GM23248 (cell line): ENCODE results near the gene RAD51C. TPM values are rescaled to one million over a fixed set of nuclear protein-coding genes. Genes with fewer than 3 reads are reported as not detected.
A peak's percentile ranks its signal among the peaks of the same experiment; 100 is the strongest.

Source experiments
- DNase-seq: peaks from one replicate; pipeline ENCODE4 v3.0.0-alpha.2; 2015
- H2AFZ ChIP-seq: fragments of 200-600 bp; sonication (generic); 2 replicates; pipeline ENCODE4 v1.6.1; 2016; ENCODE audit warnings: antibody characterized with exemption
- H3F3A ChIP-seq: fragments of 200-600 bp; sonication (generic); 2 replicates; pipeline ENCODE4 v1.6.1; 2016; ENCODE audit warnings: mild to moderate bottlenecking, antibody characterized with exemption, mixed run types; ENCODE audit not compliant: insufficient read depth
- H3K27ac ChIP-seq: fragments of 200-600 bp; sonication (generic); 2 replicates; pipeline ENCODE4 v1.5.1; 2016; ENCODE audit warnings: mild to moderate bottlenecking
- H3K27me3 ChIP-seq: fragments of 200-600 bp; sonication (generic); replicated peaks from 2 replicates; pipeline ENCODE4 v1.6.1; 2016; ENCODE audit warnings: mild to moderate bottlenecking; ENCODE audit not compliant: insufficient read depth
- H3K36me3 ChIP-seq: fragments of 200-600 bp; sonication (generic); 2 replicates; pipeline ENCODE4 v1.6.1; 2016; ENCODE audit warnings: low read depth, mild to moderate bottlenecking
- H3K4me1 ChIP-seq: fragments of 200-600 bp; sonication (generic); 2 replicates; pipeline ENCODE4 v1.6.1; 2016; ENCODE audit warnings: mild to moderate bottlenecking; ENCODE audit not compliant: insufficient read depth
- H3K4me2 ChIP-seq: fragments of 200-600 bp; sonication (generic); one replicate; pipeline ENCODE4 v1.6.1; 2016; ENCODE audit warnings: mild to moderate bottlenecking; ENCODE audit not compliant: unreplicated experiment
- H3K4me3 ChIP-seq: fragments of 200-600 bp; sonication (generic); 2 replicates; pipeline ENCODE4 v1.5.1; 2016; ENCODE audit warnings: mild to moderate bottlenecking
- H3K79me2 ChIP-seq: fragments of 200-600 bp; sonication (generic); 2 replicates; pipeline ENCODE4 v1.6.1; 2016; ENCODE audit warnings: mild to moderate bottlenecking; ENCODE audit not compliant: insufficient read depth
- H3K9ac ChIP-seq: fragments of 200-600 bp; sonication (generic); 2 replicates; pipeline ENCODE4 v1.6.1; 2016; ENCODE audit warnings: mild to moderate bottlenecking
- H3K9me2 ChIP-seq: fragments of 200-600 bp; sonication (generic); 2 replicates; pipeline ENCODE4 v1.6.1; 2016; ENCODE audit warnings: mixed run types, mild to moderate bottlenecking, moderate library complexity; ENCODE audit not compliant: insufficient read depth
- H3K9me3 ChIP-seq: fragments of 200-600 bp; sonication (generic); one replicate; pipeline ENCODE4 v1.6.1; 2017; ENCODE audit warnings: low read depth
- H4K20me1 ChIP-seq: fragments of 200-600 bp; sonication (generic); 2 replicates; pipeline ENCODE4 v1.6.0; 2016; ENCODE audit not compliant: insufficient read depth
- EZH2 ChIP-seq: fragments of 200-600 bp; sonication (generic); IDR thresholded peaks from 2 replicates; pipeline ENCODE4 v1.6.1; 2018; ENCODE audit warnings: antibody characterized with exemption, mild to moderate bottlenecking; ENCODE audit not compliant: insufficient read depth, poor library complexity, severe bottlenecking
- EZH2phosphoT487 ChIP-seq: fragments of 200-600 bp; sonication (generic); IDR thresholded peaks from 2 replicates; pipeline ENCODE4 v1.6.1; 2018; ENCODE audit warnings: antibody characterized with exemption, moderate library complexity, mild to moderate bottlenecking, low read depth; ENCODE audit not compliant: insufficient read depth
- WGBS, 2 experiments: methylation state at CpG; one replicate each; pipeline ENCODE4 v1.1.6; 2015 to 2017; ENCODE audit warnings: low lambda C conversion rate in 2 of 2, low coverage in 1 of 2; ENCODE audit errors: missing lambda C conversion rate in 2 of 2; 5-methylcytosine and 5-hydroxymethylcytosine counted together
- in situ Hi-C: fragments of 300-500 bp; cut with MboI; formaldehyde crosslinking; loops from 2 replicates; pipeline ENCODE4 v1.15.0; 2020
- polyA plus RNA-seq: library from polyadenylated mRNA; unstranded; fragments of >200 nt; fragmentation: Nextera tagmentation; extraction: Ambion mirVana; gene quantifications from 2 replicates; pipeline ENCODE4 v1.2.1, GENCODE V29; 2016
- total RNA-seq: library from RNA; depleted of rRNA; stranded (reverse); fragments of >200 nt; shearing (Covaris generic); gene quantifications from 2 replicates; pipeline ENCODE4 v1.2.3, GENCODE V29; 2014

Gene RAD51C
- total and polyA plus RNA-seq, 2 experiments from 2014 or later = 17.2 to 40.2 TPM

DNA sequence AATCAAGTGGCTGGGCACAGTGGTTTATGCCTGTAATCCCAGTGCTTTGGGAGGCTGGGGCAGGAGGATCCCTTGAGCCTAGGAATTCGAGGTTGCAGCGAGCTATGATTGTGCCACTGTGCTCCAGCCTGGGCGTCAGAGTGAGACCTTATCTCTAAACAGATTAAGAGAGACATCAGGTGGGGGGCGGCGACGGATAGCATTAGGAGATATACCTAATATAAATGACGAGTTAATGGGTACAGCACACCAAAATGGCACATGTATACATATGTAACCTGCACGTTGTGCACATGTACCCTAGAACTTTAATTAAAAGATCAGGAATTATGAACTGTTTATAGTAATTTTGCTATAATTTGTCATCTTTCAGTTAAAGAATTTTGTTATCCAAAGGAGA, 10.3 kb downstream of the RAD51C start:
- no peak overlapping the region for H3K4me2 ChIP-seq
- no peaks in the 10 kb centered on the region for H3K9me3 ChIP-seq

DNA sequence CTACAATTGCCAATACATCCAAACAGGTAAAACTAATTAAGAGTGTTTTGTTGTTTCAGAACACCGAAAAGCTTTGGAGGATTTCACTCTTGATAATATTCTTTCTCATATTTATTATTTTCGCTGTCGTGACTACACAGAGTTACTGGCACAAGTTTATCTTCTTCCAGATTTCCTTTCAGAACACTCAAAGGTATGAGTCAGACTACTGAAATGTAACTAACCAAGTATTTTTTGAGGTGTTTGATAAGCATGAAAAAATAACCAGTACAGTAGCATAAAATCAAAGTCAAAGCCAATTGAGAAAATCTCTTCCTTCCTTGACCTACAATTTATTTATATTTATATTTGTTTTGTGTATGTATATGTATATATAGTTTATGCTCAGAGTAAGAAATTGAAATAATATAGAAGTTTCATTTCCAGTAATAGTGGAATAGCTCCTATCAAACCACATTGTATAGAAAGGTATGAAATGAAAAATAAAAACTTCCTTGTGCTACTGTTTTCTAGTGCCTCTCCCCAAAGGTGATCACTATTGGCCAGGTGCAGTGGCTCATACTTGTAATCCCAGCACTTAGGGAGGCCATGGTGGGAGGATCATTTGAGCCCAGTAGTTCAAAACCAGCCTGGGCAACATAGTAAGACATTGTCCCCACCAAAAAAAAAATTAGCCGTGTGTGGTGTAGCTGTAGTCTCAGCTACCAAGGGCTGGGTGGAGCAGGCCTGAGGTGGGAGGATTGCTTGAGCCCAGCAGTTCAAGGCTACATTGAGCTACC, 10.9 kb downstream of the RAD51C start:
- 81 to 84% methylated on average over 4 of the region's 4 CpGs for WGBS, 2 experiments
- H2AFZ ChIP-seq = no peak overlapping the region
- no peaks in the 10 kb centered on the region for H3K79me2 ChIP-seq
- no peak overlapping the region for H3K27ac ChIP-seq
- no peak overlapping the region for H3K9ac ChIP-seq
- H3K4me1 ChIP-seq = 0 out of 2 replicates have a peak, but pooled peaks cover 3% of the 10 kb centered on the region
- H3K9me3 ChIP-seq = no peaks in the 10 kb centered on the region
- H3K36me3 ChIP-seq = no peaks in the 10 kb centered on the region
- TF ChIP-seq EZH2phosphoT487 (no peak), EZH2 (no peak)
- no peaks in the 10 kb centered on the region for H3K9me2 ChIP-seq
- H3K4me2 ChIP-seq = peak overlapping the region; percentile 9
- no peaks in the 10 kb centered on the region for H3K27me3 ChIP-seq
- in situ Hi-C loops = loop anchor here (10.0 kb wide), 1 partner anchor 291 kb away; no protein-coding TSS in a partner anchor
- H4K20me1 ChIP-seq = no peaks in the 10 kb centered on the region
- no peak overlapping the region for H3K4me3 ChIP-seq
- H3F3A ChIP-seq = no peaks in the 10 kb centered on the region
- peak; percentile 59 for DNase-seq

More for the DNA sequence above, 10.3 kb downstream of the RAD51C start:
- no peaks in the 10 kb centered on the region for H4K20me1 ChIP-seq
- no peaks in the 10 kb centered on the region for H3F3A ChIP-seq
- WGBS, 2 experiments = 88 to 92% methylated on average over 8 of the region's 8 CpGs
- 0 out of 2 replicates have a peak, but pooled peaks cover 3% of the 10 kb centered on the region for H3K4me1 ChIP-seq
- no peaks in the 10 kb centered on the region for H3K27me3 ChIP-seq
- no peaks in the 10 kb centered on the region for H3K79me2 ChIP-seq
- H3K9me2 ChIP-seq = no peaks in the 10 kb centered on the region
- DNase-seq = no peak
- H2AFZ ChIP-seq = no peak overlapping the region
- no peak overlapping the region for H3K4me3 ChIP-seq
- in situ Hi-C loops = loop anchor here (10.0 kb wide), 1 partner anchor 292 kb away; no protein-coding TSS in a partner anchor
- H3K9ac ChIP-seq = no peak overlapping the region
- no peak for TF ChIP-seq EZH2
- TF ChIP-seq EZH2phosphoT487 = no peak
- H3K27ac ChIP-seq = no peak overlapping the region
- no peaks in the 10 kb centered on the region for H3K36me3 ChIP-seq

DNA sequence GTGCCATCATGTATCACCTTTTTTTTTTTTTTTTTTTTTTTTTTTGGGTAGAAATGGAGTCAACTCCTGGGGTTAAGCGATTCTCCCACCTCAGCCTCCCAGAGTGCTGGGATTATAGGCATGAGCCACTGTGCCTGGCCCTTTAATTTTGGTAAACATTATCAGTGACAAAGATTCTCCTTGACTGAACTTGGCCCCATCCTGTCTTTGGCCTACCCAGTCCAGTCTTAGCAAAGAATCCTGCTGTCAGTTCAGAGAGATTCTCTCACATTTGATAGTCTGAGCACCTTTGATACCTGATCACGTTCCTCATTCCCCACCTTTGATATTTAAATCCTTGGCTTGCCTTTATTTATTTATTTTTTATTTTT, 11.5 kb downstream of the RAD51C start:
- Histone ChIP-seq H4K20me1 (no peaks in the 10 kb centered on the region), H3K9ac (no peak overlapping the region), H3F3A (no peaks in the 10 kb centered on the region), H3K4me2 (no peak overlapping the region), H3K4me1 (0 out of 2 replicates have a peak, but pooled peaks cover 3% of the 10 kb centered on the region), H3K4me3 (no peak overlapping the region), H2AFZ (no peak overlapping the region), H3K27ac (no peak overlapping the region), H3K27me3 (no peaks in the 10 kb centered on the region), H3K79me2 (no peaks in the 10 kb centered on the region), H3K9me2 (no peaks in the 10 kb centered on the region), H3K9me3 (no peaks in the 10 kb centered on the region), H3K36me3 (no peaks in the 10 kb centered on the region)
- in situ Hi-C loops = loop anchor here (10.0 kb wide), 1 partner anchor 291 kb away; no protein-coding TSS in a partner anchor
- no peak for DNase-seq
- 79 to 96% methylated on average over 1 to 2 of the region's 2 CpGs for WGBS, 2 experiments
- TF ChIP-seq EZH2phosphoT487 (no peak), EZH2 (no peak)

DNA sequence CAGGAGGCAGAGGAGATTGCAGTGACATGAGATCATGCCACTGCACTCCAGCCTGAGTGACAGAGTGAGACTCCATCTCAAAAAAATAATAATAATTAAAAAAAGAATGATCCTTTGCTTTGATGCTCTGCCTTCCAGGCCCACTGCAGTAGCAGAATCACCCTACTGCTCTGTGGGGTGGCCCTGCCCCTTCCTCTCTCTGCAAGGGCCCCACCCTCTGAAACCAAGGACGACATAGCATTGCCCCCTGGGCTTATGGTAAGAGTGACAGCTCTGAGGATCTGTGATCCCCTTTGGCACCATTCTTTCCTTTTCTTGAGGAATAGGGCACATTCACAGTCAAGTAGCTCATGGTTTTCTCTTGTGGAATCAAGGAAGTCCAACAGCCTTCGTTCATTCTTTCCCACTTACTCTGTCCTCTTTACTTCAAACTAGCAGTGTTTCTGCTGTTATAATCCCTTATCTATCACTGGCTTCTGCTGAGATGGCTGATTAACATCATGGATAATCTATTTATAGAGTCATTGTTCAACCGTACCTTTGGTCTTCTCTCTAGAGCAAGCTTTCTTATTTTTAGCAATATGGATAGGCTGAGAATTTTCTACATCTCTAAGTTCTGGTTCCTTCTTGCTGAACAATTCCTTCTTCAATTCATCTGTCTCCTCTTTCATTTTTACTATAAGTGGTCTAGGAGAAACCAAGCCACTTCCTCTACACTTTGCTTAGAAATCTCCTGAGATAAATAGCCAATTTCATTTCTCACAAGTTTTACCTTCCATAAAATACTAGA, 14.1 kb downstream of the RAD51C start:
- no peak overlapping the region for H2AFZ ChIP-seq
- no peaks in the 10 kb centered on the region for H3K9me3 ChIP-seq
- H4K20me1 ChIP-seq = no peaks in the 10 kb centered on the region
- H3K79me2 ChIP-seq = no peaks in the 10 kb centered on the region
- H3K36me3 ChIP-seq = no peaks in the 10 kb centered on the region
- no peaks in the 10 kb centered on the region for H3K9me2 ChIP-seq
- DNase-seq = no peak
- H3K9ac ChIP-seq = no peak overlapping the region
- in situ Hi-C loops = loop anchor here (10.0 kb wide), 1 partner anchor 288 kb away; no protein-coding TSS in a partner anchor
- no peaks in the 10 kb centered on the region for H3F3A ChIP-seq
- H3K4me2 ChIP-seq = no peak overlapping the region
- no peak overlapping the region for H3K27ac ChIP-seq
- H3K27me3 ChIP-seq = no peaks in the 10 kb centered on the region
- H3K4me3 ChIP-seq = no peak overlapping the region
- 95 to 98% methylated on average over 3 of the region's 3 CpGs for WGBS, 2 experiments
- 0 out of 2 replicates have a peak, but pooled peaks cover 3% of the 10 kb centered on the region for H3K4me1 ChIP-seq
- no peak for TF ChIP-seq EZH2phosphoT487
- no peak for TF ChIP-seq EZH2
